MM.1S (cell line): ENCODE results near the gene TMEM156.

Experiments
- EZH2 ChIP-seq: fragments of 300-600 bp; sonication (generic); optimal IDR thresholded peaks from 2 replicates; pipeline ENCODE3; 2017; ENCODE audit warnings: low read depth, mild to moderate bottlenecking, antibody characterized with exemption, low read length, mixed read lengths
- EZH2phosphoT487 ChIP-seq: fragments of 300-600 bp; sonication (generic); IDR thresholded peaks from 2 replicates; pipeline ENCODE4 v1.6.1; 2018; ENCODE audit warnings: antibody characterized with exemption, low read length
- TF ChIP-seq, protein P1 (sequence below): fragments of 300-600 bp; sonication (generic); IDR thresholded peaks from 2 replicates; pipeline ENCODE4 v1.5.1; 2016; ENCODE audit warnings: antibody characterized with exemption, low read length, mixed read lengths

DNA sequence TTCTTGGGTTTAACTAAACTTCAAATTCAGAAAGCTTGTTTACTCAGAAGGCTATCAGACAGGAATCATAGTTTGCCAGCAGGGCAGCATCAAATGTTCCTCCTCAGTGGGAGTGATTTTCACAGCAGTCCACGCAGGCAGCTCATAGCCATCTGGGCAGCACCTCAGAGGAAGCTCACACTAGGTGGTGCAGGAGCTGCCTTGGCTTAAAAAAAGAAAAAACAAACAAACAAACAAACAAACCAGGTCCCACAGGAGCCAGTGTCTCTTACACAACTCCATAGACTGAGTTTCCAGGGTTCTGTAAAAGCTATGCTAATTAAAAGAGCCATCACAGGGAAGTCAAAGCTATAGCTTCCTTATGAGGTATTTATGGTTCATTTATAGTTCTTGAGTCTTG is 19.3 kb upstream of the TMEM156 start:
- TF ChIP-seq, protein P1, sequence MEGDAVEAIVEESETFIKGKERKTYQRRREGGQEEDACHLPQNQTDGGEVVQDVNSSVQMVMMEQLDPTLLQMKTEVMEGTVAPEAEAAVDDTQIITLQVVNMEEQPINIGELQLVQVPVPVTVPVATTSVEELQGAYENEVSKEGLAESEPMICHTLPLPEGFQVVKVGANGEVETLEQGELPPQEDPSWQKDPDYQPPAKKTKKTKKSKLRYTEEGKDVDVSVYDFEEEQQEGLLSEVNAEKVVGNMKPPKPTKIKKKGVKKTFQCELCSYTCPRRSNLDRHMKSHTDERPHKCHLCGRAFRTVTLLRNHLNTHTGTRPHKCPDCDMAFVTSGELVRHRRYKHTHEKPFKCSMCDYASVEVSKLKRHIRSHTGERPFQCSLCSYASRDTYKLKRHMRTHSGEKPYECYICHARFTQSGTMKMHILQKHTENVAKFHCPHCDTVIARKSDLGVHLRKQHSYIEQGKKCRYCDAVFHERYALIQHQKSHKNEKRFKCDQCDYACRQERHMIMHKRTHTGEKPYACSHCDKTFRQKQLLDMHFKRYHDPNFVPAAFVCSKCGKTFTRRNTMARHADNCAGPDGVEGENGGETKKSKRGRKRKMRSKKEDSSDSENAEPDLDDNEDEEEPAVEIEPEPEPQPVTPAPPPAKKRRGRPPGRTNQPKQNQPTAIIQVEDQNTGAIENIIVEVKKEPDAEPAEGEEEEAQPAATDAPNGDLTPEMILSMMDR = no peak
- TF ChIP-seq EZH2 (no peak), EZH2phosphoT487 (no peak)
